Measurements from ENCODE around the gene TCFL5.

DNA sequence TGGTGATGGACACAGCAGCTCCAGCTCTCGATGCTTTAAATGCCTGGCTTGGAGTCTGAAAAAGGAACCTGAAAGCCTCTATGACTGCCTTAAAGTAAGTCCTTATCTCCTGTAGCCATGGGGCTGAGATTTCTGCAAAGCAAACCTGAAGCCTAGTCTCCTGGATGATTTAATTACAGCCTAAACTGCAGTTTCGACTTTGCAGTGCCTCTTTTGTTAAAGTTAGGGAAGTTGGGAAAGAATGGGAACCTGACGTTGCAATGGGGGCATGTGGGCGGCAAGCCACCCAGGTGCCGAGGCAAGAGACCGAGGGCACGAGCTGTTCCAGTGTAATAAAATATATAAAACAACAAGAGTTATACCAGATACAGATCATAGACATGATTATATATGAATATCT, 11.7 kb upstream of the TCFL5 start:
- TF ChIP-seq, protein P1, sequence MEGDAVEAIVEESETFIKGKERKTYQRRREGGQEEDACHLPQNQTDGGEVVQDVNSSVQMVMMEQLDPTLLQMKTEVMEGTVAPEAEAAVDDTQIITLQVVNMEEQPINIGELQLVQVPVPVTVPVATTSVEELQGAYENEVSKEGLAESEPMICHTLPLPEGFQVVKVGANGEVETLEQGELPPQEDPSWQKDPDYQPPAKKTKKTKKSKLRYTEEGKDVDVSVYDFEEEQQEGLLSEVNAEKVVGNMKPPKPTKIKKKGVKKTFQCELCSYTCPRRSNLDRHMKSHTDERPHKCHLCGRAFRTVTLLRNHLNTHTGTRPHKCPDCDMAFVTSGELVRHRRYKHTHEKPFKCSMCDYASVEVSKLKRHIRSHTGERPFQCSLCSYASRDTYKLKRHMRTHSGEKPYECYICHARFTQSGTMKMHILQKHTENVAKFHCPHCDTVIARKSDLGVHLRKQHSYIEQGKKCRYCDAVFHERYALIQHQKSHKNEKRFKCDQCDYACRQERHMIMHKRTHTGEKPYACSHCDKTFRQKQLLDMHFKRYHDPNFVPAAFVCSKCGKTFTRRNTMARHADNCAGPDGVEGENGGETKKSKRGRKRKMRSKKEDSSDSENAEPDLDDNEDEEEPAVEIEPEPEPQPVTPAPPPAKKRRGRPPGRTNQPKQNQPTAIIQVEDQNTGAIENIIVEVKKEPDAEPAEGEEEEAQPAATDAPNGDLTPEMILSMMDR (IDR thresholded peaks at IDR 0.05; ENCODE audit: insufficient read depth, low read depth, low read length) = no peak
- TF ChIP-seq EZH2 (IDR thresholded peaks at IDR 0.05; ENCODE audit: insufficient read depth, low read length) = no peak
